Activated T-cell treated with anti-CD3 and anti-CD28 coated beads for 4 hours (primary cell): Measurements from ENCODE around the gene LORICRIN.

ENCODE experiments used
- DNase-seq: peaks from one replicate; pipeline ENCODE4 v3.0.0-alpha.2; 2020

The LORICRIN gene

DNA sequence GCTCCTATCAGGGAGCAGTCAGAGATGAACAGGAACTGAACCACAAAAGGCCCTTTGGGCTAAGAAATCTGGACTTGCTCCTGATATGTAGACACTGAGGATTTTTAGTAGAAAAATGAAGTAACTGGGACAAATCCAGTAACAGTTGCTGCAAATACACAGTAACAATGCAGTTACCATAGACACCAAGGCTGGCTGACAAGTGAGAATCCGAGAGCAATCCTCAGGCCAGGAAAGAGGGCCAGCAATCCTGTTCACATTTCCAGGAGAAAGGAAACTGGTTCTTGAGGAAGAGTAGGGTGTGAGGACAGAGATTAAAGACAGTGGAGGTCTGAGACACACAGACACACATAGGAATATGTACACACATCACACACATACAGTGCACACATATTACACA lies 9.3 kb upstream of the LORICRIN start:
- no peak for DNase-seq

DNA sequence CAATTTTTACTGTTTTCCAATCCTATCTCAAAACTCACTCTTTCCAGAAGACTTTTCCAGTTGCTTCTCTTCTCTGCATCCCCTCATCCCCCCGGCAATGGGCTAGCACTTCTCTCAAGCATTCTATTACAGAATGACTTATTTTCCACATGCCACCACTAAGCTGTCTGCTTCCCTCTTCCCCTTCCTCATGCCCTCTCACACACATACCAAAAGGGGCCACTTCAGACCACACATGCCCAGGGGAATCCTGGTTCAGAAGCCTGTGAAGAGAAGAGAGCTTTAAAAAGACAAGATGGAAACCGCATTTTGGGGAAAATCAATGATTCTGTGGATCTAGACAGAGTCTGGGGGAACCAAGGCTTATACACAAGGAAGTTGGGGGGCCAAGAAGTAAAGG lies 8.4 kb upstream of the LORICRIN start:
- no peak for DNase-seq

DNA sequence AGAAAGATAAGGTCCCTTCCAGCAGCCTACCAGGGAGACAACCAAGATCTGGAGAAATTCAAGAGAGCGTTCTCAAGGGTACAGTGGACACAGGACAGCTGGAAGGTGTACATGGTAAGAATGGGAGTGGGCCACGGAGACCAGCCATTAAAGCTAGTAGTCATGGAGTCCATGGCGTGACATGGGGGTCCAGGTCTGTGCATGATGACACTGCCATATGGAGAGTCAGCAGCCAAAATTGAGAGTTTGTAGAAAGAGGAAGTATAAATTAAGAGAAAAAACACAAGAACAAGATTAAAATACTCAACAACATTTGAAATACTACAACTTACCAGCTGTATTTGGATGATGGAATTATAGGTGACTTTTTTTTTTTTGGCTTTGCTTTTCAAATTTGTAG lies 7.9 kb upstream of the LORICRIN start:
- no peak for DNase-seq

DNA sequence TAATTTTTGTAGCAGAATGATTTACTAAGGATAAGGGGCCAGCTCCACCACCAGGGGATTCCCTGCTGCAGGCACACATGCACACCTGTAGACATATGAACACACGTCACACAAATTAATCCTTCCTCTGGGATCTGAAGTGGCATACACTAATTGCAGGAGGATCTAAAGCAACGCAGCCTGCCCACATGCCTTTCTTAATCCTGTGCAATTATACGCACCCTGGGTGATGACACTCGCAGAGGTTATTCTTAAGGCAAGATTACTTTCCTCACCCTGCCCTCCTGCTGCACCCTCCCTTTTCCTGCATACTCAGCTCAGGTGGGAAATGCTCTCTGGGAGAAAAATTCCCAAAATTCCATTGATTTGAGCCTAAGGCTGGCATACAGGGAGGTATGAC lies 7.5 kb upstream of the LORICRIN start:
- DNase-seq: no peak

DNA sequence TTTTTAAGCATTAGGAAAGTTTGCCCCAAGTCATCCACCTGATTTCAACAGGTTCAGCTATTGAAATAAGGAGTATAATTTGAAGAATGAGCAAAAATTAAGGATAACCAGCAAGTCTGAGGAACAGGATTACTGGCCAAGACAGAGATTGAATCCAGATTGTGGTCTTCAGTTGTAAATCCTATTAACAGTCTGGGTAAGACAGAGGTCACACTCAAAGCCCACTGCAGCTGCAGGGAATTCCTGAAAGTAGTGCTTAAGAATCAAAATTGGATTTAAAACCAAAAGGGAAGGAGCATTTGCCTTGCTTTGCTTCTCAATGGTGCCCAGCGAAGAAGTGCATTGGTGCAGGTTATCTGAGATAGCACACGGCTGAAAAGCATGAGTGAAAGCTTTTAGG lies 6.4 kb upstream of the LORICRIN start:
- no peak for DNase-seq

DNA sequence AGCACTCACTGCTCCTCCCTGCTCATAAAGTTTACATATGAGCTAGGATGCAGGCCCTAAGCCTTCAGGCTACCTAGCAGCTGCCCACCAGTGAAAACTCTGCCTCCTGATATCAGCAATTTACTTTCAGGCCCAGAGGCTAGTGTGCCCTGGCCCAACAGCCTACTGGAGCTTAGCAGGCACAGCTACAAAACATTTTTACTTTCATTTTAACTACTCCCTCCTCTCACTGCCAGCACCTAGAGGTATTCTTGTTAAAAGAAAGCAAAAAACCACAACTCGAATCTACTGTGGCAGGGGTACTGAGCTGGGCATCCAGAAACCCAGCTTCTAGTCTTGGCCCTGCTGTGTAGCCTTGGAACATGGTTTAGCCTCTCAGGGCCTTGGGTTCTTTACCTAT lies 5.8 kb upstream of the LORICRIN start:
- no peak for DNase-seq

DNA sequence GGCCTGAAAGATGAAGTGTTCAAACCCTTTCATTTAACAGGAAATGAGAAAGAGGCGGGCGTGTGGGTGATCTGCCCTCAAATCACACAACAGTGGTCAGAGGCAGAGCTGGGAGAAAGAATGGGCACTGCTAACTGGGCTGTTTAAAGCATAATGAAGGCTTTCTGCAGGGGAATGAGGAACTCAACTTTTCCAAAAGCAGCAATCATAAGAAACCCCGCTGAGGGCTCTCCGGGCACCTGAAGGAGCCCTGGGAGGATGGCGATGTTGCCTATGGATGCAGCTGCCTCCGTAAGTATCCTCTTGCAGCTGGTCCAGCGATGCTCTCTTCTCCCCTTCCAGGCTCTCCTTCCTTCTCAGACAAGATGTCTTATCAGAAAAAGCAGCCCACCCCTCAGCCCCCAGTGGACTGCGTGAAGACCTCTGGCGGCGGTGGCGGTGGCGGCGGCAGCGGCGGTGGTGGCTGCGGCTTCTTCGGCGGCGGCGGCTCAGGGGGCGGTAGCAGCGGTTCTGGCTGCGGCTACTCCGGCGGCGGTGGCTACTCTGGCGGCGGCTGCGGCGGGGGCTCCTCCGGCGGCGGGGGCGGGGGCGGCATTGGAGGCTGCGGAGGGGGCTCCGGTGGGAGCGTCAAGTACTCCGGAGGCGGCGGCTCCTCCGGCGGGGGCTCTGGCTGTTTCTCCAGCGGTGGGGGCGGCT lies 1.2 kb downstream of the LORICRIN start:
- no peak for DNase-seq

DNA sequence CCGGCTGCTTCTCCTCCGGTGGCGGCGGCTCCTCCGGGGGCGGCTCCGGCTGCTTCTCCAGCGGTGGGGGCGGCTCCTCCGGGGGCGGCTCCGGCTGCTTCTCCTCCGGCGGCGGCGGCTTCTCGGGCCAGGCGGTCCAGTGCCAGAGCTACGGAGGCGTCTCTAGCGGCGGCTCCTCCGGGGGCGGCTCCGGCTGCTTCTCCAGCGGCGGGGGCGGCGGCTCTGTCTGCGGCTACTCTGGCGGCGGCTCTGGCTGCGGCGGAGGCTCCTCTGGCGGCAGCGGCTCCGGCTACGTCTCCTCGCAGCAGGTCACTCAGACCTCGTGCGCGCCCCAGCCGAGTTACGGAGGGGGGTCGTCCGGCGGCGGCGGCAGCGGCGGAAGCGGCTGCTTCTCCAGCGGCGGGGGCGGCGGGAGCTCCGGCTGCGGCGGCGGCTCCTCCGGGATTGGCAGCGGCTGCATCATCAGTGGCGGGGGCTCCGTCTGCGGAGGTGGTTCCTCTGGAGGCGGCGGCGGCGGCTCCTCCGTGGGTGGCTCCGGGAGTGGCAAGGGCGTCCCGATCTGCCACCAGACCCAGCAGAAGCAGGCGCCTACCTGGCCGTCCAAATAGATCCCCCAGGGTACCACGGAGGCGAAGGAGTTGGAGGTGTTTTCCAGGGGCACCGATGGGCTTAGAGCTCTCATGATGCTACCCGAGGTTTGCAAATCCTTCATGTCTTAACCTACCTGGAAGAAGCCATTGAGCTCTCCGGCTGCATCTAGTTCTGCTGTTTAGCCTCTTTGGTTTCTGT lies 2.0 kb downstream of the LORICRIN start:
- DNase-seq: peak; percentile 13

DNA sequence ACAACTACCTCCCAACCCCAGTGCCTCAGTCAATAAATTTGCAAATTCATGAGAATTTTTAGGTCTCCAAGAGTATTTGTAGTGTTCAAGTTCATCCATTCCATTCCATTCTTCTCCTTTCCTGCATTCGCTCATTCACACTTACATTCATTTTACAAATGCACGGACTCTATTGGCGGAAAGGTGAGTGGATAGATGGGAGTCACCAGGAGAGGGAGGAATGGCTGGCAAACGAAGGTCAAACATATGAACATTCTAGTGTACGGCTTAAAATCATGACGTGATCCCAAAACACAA lies 2.5 kb downstream of the LORICRIN start:
- DNase-seq: no peak

DNA sequence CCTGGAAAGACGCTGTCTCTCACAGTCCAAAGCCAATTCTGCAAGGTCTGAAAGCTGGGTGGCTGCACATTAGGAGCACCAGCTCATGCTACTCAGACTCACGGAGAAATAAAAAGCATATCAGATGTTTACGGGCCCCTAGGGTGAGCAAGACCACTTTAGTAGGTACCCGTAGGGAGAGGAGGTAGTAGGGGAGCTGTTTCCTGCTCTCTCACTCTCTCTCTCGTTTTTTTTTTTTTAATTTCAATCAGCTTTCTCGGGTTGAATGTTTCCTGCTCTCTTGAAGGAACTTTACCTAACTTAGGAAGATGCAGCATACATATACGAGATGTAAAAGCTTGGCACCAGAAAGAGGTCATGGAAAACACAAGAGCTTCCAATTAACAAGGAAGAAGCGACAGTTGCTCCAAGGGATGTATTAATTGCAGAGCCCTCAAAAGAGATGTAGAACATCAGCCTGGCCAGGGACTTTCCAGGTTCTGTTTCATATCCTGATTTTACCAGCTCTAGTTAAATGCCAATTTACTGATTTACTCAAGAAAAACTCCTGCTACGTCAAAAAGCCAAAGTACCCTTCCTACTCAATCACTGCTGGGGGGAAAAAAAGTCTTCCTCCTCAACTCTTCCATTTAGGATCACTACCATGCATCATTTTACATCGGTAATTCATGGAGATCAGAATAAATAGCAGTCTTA lies 3.1 kb downstream of the LORICRIN start:
- no peak for DNase-seq

DNA sequence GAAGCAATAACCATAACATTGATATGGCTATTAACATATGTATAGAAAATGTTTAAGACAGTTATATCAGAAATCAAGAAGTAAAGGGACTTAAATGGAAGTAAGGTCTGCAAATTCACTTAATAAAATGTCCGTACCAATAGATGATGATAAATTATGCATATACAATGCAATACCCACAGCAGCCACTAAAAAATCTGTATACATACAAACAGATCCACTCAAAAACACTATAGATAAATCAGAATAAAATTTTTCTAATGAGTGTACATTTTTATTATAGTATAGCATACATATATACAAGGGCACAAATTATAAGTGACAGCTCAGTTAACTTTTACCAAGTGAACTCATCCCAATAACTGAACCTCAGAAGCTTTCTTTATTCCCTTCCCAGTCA lies 6.0 kb downstream of the LORICRIN start:
- no peak for DNase-seq

DNA sequence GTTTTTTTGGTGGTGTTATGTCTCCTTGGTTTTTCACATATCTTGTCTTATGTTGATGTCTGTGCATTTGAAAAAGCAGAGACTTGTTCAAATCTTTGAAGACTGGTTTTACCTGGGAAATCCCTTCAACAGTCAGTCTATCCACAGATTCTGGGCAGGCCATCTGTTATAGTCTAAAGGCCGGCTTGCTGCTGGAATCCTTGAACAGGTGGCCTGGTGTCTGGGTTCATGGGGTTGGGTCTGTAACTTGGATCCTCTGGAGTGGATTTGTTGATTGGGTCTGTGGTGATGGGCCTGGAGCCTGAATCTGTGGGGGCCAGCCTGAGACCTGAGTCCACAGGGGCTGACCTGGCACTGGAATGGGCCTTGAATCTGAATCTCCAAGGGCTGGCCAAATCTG lies 12.2 kb downstream of the LORICRIN start:
- no peak for DNase-seq

DNA sequence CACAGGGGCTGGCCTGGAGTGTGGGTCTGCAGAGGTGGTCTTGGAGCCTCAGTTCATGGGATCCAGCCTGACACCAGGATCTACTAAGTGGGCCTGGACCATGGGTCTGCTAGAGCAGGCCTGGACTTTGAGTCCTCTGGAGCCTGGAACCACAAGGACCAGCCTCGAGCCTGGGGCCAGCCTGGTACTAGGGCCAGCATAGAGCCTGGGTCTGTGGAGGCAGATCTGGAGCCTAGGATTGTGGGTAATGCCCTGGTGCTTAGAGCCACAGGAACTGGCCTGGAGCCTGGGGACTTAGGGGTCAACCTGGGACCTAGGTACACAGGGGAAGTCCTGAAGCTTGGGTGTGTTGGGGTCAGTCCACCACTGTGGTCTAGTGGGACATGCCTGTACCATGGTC lies 12.7 kb downstream of the LORICRIN start:
- DNase-seq: no peak

DNA sequence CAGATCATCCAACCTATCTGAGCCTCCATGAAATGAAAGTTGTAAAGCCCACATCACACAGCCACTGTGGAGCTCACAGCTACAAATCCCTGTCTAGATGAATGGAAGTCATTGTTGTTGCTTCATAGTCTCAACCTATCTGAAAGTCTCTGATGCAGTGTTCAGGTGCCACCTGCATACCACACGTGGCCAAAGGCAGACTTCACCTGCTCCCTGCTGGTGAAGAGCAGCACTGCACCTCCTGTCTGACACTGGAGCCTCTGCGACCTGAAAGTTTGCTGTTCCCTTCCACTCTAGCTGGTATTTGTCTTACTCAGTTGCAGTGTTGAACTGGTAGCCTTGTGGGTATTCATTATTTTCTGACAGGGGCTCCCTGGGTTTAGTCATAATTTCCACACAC lies 18.4 kb downstream of the LORICRIN start:
- DNase-seq: peak; percentile 42

DNA sequence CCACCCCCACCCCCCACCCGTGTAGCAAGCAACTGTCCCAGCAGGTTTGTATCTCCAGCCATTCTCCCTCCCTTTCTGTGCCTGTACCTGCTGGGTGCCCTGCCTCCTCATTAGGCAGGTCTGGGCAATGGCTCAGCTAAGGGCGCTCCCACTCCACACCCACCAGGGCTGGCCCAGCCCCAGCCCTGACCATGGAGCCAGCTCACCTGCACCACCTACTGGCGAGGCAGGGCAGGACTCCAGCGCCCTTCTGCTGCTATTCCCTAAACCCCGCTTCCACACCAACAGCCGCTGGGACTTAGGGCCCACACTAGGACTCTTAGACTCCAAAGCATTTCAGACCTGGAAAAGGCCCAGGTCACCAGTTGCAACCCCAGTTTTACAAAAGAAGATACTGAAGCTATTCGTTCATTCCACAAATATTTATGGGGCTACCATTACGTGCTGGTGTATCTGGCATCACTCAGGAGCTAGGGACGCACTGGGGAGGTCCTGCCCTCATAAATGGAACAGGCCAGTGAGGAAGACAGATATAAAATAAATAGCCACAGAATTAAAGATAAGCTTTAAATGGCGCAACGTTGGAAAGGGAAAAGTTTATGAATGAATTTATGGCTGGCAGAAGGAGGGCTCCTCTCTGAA lies 29.3 kb downstream of the LORICRIN start:
- DNase-seq: no peak

DNA sequence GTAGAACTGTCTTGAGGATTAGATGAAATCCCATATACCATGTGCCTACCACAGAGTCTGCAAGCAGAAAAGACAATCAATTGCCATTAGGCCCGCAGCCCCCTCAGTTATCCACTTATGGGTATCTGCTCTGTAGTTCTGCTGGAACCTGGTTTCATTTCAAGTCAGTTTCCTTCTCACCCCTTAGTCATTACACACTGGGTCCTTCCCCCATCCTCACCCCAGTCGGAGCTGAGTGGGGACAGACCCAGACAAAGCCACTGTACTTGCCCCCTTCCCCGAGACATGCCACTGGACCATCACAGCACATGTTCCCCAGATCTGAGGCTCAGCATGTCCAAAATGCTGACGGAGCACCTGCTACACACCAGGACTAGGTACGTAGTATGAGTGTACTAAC lies 32.0 kb downstream of the LORICRIN start:
- no peak for DNase-seq

DNA sequence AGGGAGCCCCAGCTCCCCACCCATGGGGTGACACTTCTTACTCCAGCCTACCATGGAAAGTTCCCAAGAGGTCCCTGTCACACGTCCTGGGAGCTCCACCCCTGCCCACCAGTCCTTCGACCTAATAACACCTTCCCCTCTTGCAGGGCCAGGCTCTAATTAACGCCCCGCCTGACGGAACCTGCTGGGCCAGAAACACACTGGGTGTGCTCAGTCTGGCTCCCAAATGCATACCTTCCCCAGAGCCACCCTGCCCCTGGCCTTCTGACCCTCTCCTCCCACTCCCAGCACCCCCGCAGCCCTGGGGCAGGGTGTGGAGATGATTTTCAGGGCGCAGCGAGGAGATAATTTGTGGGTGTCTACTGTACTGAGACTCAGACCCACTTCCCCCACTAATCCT lies 32.7 kb downstream of the LORICRIN start:
- DNase-seq: no peak

DNA sequence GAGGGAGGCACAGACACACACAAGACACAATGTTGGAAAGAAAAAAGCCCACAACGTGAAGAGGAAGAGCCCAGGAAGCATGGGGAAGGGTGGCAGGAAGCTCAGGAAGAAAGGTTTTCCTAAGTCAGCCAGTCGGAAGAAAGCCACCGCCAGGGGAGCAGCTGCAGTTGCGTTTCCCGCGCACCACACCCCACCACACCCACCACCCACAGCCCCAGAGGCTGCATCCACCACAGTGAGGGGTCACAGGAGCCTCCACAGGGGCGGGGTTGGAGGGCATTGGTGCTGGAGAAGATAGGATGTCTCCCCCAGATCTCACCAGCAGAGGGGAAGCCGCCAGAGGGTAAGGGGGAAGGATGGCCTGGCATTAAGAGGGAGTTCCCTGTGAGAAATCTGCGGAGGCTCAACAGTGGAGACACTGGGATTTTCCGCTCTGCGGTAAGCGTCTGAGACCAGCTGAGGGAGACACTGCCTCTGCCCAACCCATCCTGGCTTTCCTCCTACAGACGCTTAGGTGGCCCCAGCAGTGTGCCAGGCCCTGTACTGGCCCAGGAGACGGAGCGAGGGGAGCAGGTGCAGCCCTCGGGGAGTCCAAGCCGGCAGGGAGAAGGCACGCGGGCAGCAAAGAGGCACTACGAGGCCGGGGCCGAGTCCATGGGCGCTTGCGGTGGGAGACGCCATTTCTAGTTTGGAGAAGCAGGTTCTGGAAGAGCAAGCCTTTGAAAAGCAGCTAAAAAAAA lies 33.4 kb downstream of the LORICRIN start:
- no peak for DNase-seq

DNA sequence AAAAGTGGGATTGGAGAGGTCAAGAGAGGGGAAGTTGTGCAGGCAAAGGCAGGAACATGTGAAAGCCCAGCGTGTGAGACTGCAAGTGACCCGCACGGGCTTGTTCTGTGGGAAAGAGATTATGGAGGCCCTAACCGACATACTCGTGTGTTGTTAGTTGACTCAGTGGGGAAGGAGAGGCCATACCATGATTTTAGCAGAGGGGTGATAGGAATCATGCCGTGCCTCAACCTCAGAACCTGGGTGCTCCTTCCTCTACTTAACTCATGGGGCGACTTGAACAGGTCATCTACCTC lies 33.9 kb downstream of the LORICRIN start:
- DNase-seq: no peak

DNA sequence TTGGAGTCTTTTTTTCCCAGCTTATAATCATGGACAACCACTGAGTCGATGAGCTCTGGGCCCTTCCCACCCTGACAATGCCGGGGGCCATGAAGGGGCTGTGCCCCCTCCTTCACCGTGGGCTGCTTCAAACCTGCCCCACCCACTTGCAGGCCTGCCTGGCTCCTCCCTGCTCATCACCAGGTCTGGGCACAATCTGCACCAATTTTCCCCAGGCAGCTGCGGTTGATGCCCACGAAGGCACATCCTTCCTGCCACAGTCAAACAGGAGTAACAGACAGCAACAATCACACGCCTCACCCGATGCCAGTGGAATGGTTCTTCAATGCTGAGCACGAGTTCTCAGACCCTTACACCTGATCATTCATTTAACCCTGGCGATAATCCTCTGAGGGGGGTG lies 34.4 kb downstream of the LORICRIN start:
- DNase-seq: no peak

DNA sequence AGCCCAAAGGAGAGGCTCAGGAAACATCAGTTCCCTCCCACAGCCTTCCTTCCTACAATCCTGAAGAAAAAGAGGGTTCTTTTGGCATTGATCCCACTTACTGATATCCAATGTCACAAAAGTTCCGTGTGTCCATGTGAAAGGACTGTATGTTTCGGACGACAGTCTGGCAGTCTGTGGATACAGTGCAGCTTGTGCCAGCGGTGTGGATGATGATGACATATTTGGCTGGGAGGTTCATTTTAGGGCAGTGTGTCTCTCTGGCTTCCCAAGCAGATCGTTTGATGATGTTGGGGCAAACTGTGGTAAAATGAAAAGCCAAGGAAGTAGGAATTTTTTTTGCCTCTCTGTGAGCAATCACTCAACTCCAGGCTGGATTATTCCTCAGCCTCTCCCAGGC lies 42.8 kb downstream of the LORICRIN start:
- no peak for DNase-seq

DNA sequence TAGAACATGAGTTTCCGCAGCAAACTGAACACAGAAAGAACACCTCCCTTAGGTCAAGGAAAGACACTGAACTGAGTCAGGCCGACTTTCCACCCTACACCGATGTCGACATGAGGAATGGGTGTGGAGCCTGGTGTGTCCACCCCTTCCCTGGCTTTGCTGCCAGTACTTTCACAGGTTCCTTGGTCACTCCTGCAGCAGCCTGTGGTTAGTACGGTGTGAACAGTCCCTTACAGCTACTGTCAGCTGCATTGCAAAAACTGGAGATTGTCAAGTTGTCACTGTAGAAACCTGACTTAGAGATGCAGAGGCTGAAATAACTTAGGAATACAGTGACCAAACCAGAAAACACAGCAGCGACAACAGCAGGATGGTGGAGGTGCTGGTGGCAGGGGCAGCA lies 46.2 kb downstream of the LORICRIN start:
- DNase-seq: no peak
